PC-3 (cell line): ENCODE results near the gene SIN3B. TPM values are rescaled to one million over a fixed set of nuclear protein-coding genes. Genes with fewer than 3 reads are reported as not detected.
A peak's percentile ranks its signal among the peaks of the same experiment; 100 is the strongest.

Experiments
- ATAC-seq: fragments of 200-7000 bp; cut with Tn5 transposase; 2 replicates; pipeline ENCODE4 v1.9.1; 2020; ENCODE audit warnings: mild to moderate bottlenecking, moderate library complexity
- BruUV-seq: library from RNA; stranded (reverse); fragments of 400-500 nt; replicated peaks from 2 replicates; lab custom pipeline; 2021; lab: Mats Ljungman, UMichigan
- CTCF ChIA-PET: fragments of 300-600 bp; sonication (Branson Sonifier 250); formaldehyde crosslinking; loops from one replicate; lab custom pipeline; 2022; ENCODE audit warnings: antibody characterized with exemption; lab: Charles Lee
- POLR2A ChIA-PET: fragments of 300-600 bp; sonication (Branson Sonifier 250); formaldehyde crosslinking; loops from one replicate; lab custom pipeline; 2022; ENCODE audit warnings: antibody characterized with exemption; ENCODE audit not compliant: unreplicated experiment; lab: Charles Lee
- DNase-seq: peaks from one replicate; pipeline ENCODE4 v3.0.0-alpha.2; 2015
- H2AFZ ChIP-seq: fragments of 300-600 bp; sonication (generic); 2 replicates; pipeline ENCODE4 v1.6.0; 2016; ENCODE audit warnings: antibody characterized with exemption, low read length
- H3F3A ChIP-seq: fragments of 300-600 bp; sonication (generic); one replicate; pipeline ENCODE4 v1.6.0; 2017; ENCODE audit warnings: antibody characterized with exemption, low read length, control low read depth, mild to moderate bottlenecking; ENCODE audit not compliant: unreplicated experiment
- H3K27ac ChIP-seq: fragments of 300-600 bp; sonication (generic); 2 replicates; pipeline ENCODE4 v1.5.1; 2016; ENCODE audit warnings: mild to moderate bottlenecking, low read length
- H3K27me3 ChIP-seq: fragments of 300-600 bp; sonication (generic); 2 replicates; pipeline ENCODE4 v1.6.1; 2016; ENCODE audit warnings: low read length, mixed read lengths
- H3K36me3 ChIP-seq: fragments of 300-600 bp; sonication (generic); 2 replicates; pipeline ENCODE4 v1.6.1; 2016; ENCODE audit warnings: low read depth, mixed run types, low read length, mixed read lengths
- H3K4me1 ChIP-seq: fragments of 300-600 bp; sonication (generic); 2 replicates; pipeline ENCODE4 v1.5.1; 2016; ENCODE audit warnings: low read length; ENCODE audit not compliant: insufficient read depth
- H3K4me2 ChIP-seq: fragments of 300-600 bp; sonication (generic); 2 replicates; pipeline ENCODE4 v1.6.0; 2016; ENCODE audit warnings: low read length
- H3K4me3 ChIP-seq: fragments of 300-600 bp; sonication (generic); 2 replicates; pipeline ENCODE4 v1.5.1; 2016; ENCODE audit warnings: mild to moderate bottlenecking, low read length, mixed read lengths
- H3K79me2 ChIP-seq: fragments of 300-600 bp; sonication (generic); 2 replicates; pipeline ENCODE4 v1.6.1; 2017; ENCODE audit warnings: low read length, mixed read lengths
- H3K9ac ChIP-seq: fragments of 300-600 bp; sonication (generic); 2 replicates; pipeline ENCODE4 v1.6.0; 2016; ENCODE audit warnings: mild to moderate bottlenecking, low read length
- H3K9me2 ChIP-seq: fragments of 300-600 bp; sonication (generic); replicated peaks from 2 replicates; pipeline ENCODE4 v1.6.1; 2016; ENCODE audit warnings: mixed run types, low read length, mixed read lengths
- H3K9me3 ChIP-seq: fragments of 300-600 bp; sonication (generic); 2 replicates; pipeline ENCODE4 v1.6.1; 2016; ENCODE audit warnings: low read length, mixed read lengths
- H4K20me1 ChIP-seq: fragments of 300-600 bp; sonication (generic); 2 replicates; pipeline ENCODE4 v1.6.1; 2016; ENCODE audit warnings: low read length, mixed read lengths
- EZH2 ChIP-seq: fragments of 300-600 bp; sonication (generic); IDR thresholded peaks from one replicate; pipeline ENCODE4 v1.6.1; 2017; ENCODE audit warnings: antibody characterized with exemption, mild to moderate bottlenecking, low read length; ENCODE audit not compliant: unreplicated experiment
- EZH2phosphoT487 ChIP-seq: fragments of 300-600 bp; sonication (generic); IDR thresholded peaks from 2 replicates; pipeline ENCODE4 v1.6.1; 2018; ENCODE audit warnings: mild to moderate bottlenecking, antibody characterized with exemption, low read length, borderline replicate concordance
- intact Hi-C: fragments of 100-400 bp; cut with micrococcal nuclease; formaldehyde crosslinking; loops from 2 replicates; pipeline ENCODE4 v1.9.0; 2023
- total RNA-seq: library from RNA; depleted of rRNA; stranded (reverse); fragments of >200 nt; gene quantifications from 2 replicates; pipeline ENCODE4 v1.2.3, GENCODE V29; 2014
- TF ChIP-seq, protein P1 (sequence below): fragments of 300-600 bp; sonication (generic); conservative IDR thresholded peaks from 2 replicates; pipeline ENCODE4 v1.5.1; 2017; ENCODE audit warnings: antibody characterized with exemption, low read depth, mild to moderate bottlenecking, low read length

Gene SIN3B
- total RNA-seq, 1 experiment from 2014 or later, result 46.4 TPM

DNA sequence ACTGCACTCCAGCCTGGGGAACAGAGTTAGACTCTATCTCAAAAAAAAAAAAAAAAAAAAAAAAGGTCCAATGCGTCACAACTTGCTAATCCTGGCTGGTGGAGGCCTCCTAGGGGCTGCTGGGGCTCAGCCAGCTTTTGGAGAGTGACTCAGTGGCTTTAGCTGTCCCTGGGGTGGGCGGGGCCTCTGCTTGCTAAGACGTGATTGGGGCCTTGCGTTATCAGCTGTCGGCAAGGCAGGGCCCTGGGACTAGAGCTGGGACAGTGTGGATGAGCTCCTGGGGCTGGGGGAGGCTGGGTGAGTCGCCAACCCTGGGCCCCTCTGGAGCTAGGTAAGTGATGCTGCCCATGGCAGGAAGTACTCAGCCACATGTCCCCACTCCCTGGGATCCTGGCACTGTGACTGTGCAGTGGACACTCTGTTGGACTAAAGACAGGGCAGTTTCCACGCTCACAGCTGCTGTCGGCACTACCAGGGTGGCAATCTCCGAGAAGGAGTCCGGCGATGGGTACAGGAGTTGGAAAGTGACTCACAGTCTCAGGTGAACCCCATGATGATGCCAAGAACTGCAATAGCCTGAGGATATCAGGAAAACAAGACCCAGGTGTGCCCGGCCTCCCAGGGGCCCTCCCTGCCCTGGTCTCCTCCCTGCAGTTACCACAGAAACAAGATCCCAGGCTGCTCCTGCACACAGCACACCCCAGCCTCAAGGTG lies 91.8 kb downstream of the SIN3B start:
- no peaks in the 10 kb centered on the region for H4K20me1 ChIP-seq
- ATAC-seq (peak; percentile 76), DNase-seq (peak; percentile 90)
- CTCF ChIA-PET, result no interaction called here
- H3K79me2 ChIP-seq, result no peaks in the 10 kb centered on the region
- no TSS peak for BruUV-seq
- H3K9me2 ChIP-seq, result no peaks in the 10 kb centered on the region
- peak overlapping the region; percentile 40; the same call in 1 of the 2 replicates for H2AFZ ChIP-seq
- H3K36me3 ChIP-seq, result no peaks in the 10 kb centered on the region
- peaks cover 12% of the 10 kb centered on the region for H3K4me1 ChIP-seq
- peak overlapping the region; percentile 35; the same call in 1 of the 2 replicates for H3K4me3 ChIP-seq
- peak overlapping the region; percentile 79 for H3K27ac ChIP-seq
- H3F3A ChIP-seq, result no peaks in the 10 kb centered on the region
- 0 out of 2 replicates have a peak overlapping the region, but pooled peaks have one; percentile 26 for H3K9ac ChIP-seq
- no peaks in the 10 kb centered on the region for H3K9me3 ChIP-seq
- H3K27me3 ChIP-seq, result no peaks in the 10 kb centered on the region
- POLR2A ChIA-PET, result no interaction called here
- intact Hi-C loops, result no loop called here
- TF ChIP-seq, protein P1, sequence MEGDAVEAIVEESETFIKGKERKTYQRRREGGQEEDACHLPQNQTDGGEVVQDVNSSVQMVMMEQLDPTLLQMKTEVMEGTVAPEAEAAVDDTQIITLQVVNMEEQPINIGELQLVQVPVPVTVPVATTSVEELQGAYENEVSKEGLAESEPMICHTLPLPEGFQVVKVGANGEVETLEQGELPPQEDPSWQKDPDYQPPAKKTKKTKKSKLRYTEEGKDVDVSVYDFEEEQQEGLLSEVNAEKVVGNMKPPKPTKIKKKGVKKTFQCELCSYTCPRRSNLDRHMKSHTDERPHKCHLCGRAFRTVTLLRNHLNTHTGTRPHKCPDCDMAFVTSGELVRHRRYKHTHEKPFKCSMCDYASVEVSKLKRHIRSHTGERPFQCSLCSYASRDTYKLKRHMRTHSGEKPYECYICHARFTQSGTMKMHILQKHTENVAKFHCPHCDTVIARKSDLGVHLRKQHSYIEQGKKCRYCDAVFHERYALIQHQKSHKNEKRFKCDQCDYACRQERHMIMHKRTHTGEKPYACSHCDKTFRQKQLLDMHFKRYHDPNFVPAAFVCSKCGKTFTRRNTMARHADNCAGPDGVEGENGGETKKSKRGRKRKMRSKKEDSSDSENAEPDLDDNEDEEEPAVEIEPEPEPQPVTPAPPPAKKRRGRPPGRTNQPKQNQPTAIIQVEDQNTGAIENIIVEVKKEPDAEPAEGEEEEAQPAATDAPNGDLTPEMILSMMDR, result no peak
- TF ChIP-seq EZH2phosphoT487 (no peak), EZH2 (no peak)
- peak overlapping the region; percentile 72 for H3K4me2 ChIP-seq

DNA sequence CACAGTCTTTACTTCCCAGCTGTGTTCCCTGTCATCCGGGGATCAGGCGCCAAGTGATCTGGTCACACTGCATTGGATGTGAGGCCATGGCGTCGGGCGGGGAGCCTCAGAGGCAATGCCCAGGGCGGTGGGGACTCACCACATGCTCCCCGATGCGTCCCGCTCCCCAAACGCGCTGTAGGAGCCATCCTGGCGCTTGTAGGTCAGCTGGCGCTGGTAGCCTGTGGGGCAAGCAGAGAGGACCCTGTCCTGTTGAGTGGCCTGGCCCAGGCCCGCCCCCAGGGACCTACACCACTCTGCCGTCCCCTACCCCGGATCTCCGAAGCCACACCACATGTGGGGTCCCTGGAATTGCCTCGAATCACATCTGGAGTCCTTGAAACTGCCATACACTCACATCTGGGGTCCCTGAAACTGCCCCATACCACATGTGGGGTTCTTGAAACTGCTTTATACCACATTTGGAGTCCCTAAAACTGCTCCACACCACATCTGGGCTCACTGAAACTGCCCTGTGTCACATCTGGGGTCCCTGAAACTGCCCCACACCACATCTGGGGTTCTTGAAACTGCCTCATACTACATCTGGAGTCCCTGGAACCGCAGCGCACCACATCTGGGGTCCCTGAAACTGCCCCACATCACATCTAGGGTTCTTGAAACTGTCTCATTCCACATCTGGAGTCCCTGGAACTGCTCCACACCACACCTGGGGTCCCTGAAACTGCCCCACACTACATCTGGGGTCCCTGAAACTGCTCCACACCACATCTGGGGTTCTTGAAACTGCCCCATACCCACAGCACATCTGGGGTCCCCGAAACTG lies 92.8 kb downstream of the SIN3B start:
- Histone ChIP-seq H3K4me1 (peaks cover 12% of the 10 kb centered on the region), H3K9me3 (no peaks in the 10 kb centered on the region), H3K4me3 (no peak overlapping the region), H3K9ac (no peak overlapping the region), H2AFZ (no peak overlapping the region), H3K36me3 (no peaks in the 10 kb centered on the region), H3K79me2 (no peaks in the 10 kb centered on the region), H3F3A (no peaks in the 10 kb centered on the region), H3K27me3 (no peaks in the 10 kb centered on the region), H3K9me2 (no peaks in the 10 kb centered on the region), H3K4me2 (no peak overlapping the region), H4K20me1 (no peaks in the 10 kb centered on the region), H3K27ac (0 out of 2 replicates have a peak overlapping the region, but pooled peaks have one; percentile 79)
- BruUV-seq, result no TSS peak
- CTCF ChIA-PET, result no interaction called here
- POLR2A ChIA-PET, result no interaction called here
- DNase-seq (no peak), ATAC-seq (no peak)
- intact Hi-C loops, result no loop called here
- no peak for TF ChIP-seq EZH2
- TF ChIP-seq, protein P1, result no peak
- no peak for TF ChIP-seq EZH2phosphoT487

DNA sequence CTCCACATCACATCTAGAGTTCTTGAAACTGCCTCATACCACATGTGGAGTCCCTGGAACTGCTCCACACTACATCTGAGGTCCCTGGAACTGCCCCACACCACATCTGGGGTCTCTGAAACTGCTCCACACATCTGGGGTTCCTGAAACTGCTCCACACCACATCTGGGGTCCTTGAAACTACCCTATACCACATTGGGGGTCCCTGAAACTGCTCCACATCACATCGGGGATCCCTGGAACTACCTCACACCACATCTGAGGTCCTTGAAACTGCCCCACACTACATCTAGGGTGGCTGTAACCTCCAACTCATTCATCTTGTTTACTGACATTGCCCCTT lies 93.4 kb downstream of the SIN3B start:
- Histone ChIP-seq H4K20me1 (no peaks in the 10 kb centered on the region), H3F3A (no peaks in the 10 kb centered on the region), H3K36me3 (no peaks in the 10 kb centered on the region), H3K4me3 (no peak overlapping the region), H3K9ac (no peak overlapping the region), H3K9me3 (no peaks in the 10 kb centered on the region), H3K27me3 (no peaks in the 10 kb centered on the region), H2AFZ (no peak overlapping the region), H3K27ac (no peak overlapping the region), H3K4me1 (peaks cover 12% of the 10 kb centered on the region), H3K79me2 (no peaks in the 10 kb centered on the region), H3K4me2 (no peak overlapping the region), H3K9me2 (no peaks in the 10 kb centered on the region)
- CTCF ChIA-PET, result no interaction called here
- no TSS peak for BruUV-seq
- no peak for DNase-seq
- ATAC-seq, result no peak
- intact Hi-C loops, result no loop called here
- POLR2A ChIA-PET, result no interaction called here
- TF ChIP-seq EZH2 (no peak), EZH2phosphoT487 (no peak)
- TF ChIP-seq, protein P1, result no peak
